Stomach (tissue), 4 donors: ENCODE measurements around the gene STIM2.

Experiments used
- EP300 ChIP-seq: sonication (generic); formaldehyde crosslinking; IDR thresholded peaks from one replicate; pipeline ENCODE4 v1.6.1; 2017; ENCODE audit warnings: antibody characterized with exemption
- POLR2A ChIP-seq, 4 donors: fragments of 450-650 bp; IDR thresholded peaks; one replicate each; pipeline ENCODE4 v1.6.1; 2016; ENCODE audit warnings: antibody characterized with exemption in 4 of 4, control low read depth in 2 of 4, mild to moderate bottlenecking in 1 of 4, moderate library complexity in 1 of 4
- POLR2AphosphoS5 ChIP-seq, 3 donors: sonication (generic); formaldehyde crosslinking; IDR thresholded peaks; one replicate each; pipeline ENCODE4 v1.6.1; 2016; ENCODE audit warnings: antibody characterized with exemption in 3 of 3
- TF ChIP-seq, protein P1 (sequence below), 7 experiments: fragments of 450-650 bp in 4 of 7; fragments of 200-600 bp in 3 of 7; sonication (generic) in 3 of 7; IDR thresholded peaks; one replicate each; pipeline ENCODE4 v1.5.1; 2016 to 2019; ENCODE audit warnings: antibody characterized with exemption in 7 of 7, control low read depth in 2 of 7, mild to moderate bottlenecking in 1 of 7

DNA sequence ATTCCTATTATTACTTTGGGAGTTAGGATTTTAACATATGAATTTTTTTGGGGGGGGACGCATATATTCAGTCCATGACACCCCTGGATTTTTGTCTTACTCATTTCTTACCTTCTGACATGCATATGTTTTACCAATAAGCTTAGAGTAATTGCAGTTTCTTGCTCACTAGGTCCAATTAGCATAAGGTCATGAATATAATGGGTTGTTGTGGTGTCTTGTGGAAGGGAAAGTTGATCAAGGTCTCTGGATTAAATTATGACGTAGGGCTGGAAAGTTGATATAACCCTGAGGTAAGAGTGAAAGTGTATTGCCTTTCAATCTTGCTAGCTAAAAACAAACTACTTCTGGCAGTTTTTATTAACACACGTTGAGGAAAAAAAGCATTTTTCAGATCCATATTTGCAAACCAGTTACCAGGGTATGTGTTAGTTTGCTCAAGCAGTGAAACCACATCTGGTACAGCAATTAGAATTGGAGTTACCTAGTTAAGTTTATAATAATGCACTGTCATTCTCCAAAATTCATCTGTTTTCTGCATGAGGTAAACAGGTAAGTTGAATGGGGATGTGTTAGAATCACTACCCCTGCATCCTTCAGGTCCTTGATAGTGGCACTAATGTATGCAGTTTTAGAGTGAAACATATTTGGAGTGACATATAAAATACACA lies 32.0 kb downstream of the STIM2 start:
- TF ChIP-seq POLR2A (IDR thresholded peaks at IDR 0.05) (no peak), EP300 (no peak), POLR2AphosphoS5 (IDR thresholded peaks at IDR 0.05) (no peak)
- TF ChIP-seq, protein P1, sequence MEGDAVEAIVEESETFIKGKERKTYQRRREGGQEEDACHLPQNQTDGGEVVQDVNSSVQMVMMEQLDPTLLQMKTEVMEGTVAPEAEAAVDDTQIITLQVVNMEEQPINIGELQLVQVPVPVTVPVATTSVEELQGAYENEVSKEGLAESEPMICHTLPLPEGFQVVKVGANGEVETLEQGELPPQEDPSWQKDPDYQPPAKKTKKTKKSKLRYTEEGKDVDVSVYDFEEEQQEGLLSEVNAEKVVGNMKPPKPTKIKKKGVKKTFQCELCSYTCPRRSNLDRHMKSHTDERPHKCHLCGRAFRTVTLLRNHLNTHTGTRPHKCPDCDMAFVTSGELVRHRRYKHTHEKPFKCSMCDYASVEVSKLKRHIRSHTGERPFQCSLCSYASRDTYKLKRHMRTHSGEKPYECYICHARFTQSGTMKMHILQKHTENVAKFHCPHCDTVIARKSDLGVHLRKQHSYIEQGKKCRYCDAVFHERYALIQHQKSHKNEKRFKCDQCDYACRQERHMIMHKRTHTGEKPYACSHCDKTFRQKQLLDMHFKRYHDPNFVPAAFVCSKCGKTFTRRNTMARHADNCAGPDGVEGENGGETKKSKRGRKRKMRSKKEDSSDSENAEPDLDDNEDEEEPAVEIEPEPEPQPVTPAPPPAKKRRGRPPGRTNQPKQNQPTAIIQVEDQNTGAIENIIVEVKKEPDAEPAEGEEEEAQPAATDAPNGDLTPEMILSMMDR (IDR thresholded peaks at IDR 0.05) = no peak
